ENCODE measurements around the gene RAB12.
A peak's percentile ranks its signal among the peaks of the same experiment; 100 is the strongest.

Gene RAB12

GRCh38 chr18:8654503-8655451, 45.5 kb downstream of the RAB12 start:
- peak; percentile 27 for DNase-seq

GRCh38 chr18:8656232-8656631, 47.0 kb downstream of the RAB12 start:
- DNase-seq: no peak

GRCh38 chr18:8657050-8657820, 48.0 kb downstream of the RAB12 start:
- DNase-seq: no peak

- no peak for DNase-seq
These were observed 48.7 kb downstream of the RAB12 start for GRCh38 chr18:8657873-8658470.

- no peak for DNase-seq
These were observed 49.7 kb downstream of the RAB12 start for GRCh38 chr18:8658858-8659485.

- no peak for DNase-seq
These were observed 50.5 kb downstream of the RAB12 start for GRCh38 chr18:8659609-8660242.

- DNase-seq: no peak
These were observed 51.1 kb downstream of the RAB12 start for GRCh38 chr18:8660316-8660715.

GRCh38 chr18:8661754-8662559, 52.7 kb downstream of the RAB12 start:
- no peak for DNase-seq

- no peak for DNase-seq
These were observed 53.5 kb downstream of the RAB12 start for GRCh38 chr18:8662560-8663255.

GRCh38 chr18:8667846-8668245, 58.6 kb downstream of the RAB12 start:
- DNase-seq: no peak

GRCh38 chr18:8668381-8668780, 59.1 kb downstream of the RAB12 start:
- DNase-seq: no peak

GRCh38 chr18:8669571-8669970, 60.3 kb downstream of the RAB12 start:
- DNase-seq: no peak

- no peak for DNase-seq
These were observed 64.3 kb downstream of the RAB12 start for GRCh38 chr18:8673256-8674209.

GRCh38 chr18:8675057-8675456, 65.8 kb downstream of the RAB12 start:
- no peak for DNase-seq

GRCh38 chr18:8681196-8681595, 72.0 kb downstream of the RAB12 start:
- no peak for DNase-seq

GRCh38 chr18:8684577-8684976, 75.3 kb downstream of the RAB12 start:
- no peak for DNase-seq

GRCh38 chr18:8685141-8685913, 76.1 kb downstream of the RAB12 start:
- DNase-seq: no peak

- DNase-seq: no peak
These were observed 76.6 kb downstream of the RAB12 start for GRCh38 chr18:8685914-8686216.

GRCh38 chr18:8686611-8687010, 77.4 kb downstream of the RAB12 start:
- no peak for DNase-seq
